GM12878 (cell line): ENCODE results near the gene ATP8B1.

ENCODE experiments used
- CBX5 ChIP-seq: sonication (generic); IDR thresholded peaks from 2 replicates; pipeline ENCODE4 v1.6.1; 2016; ENCODE audit warnings: low read depth, moderate library complexity, mild to moderate bottlenecking, inconsistent platforms
- CREM ChIP-seq: IDR thresholded peaks from 2 replicates; pipeline ENCODE4 v1.6.1; 2014; ENCODE audit warnings: antibody characterized with exemption, low read depth
- CTCF ChIP-seq, 3 experiments: IDR thresholded peaks in 2 of 3; conservative IDR thresholded peaks in 1 of 3; 2 replicates each; pipeline ENCODE4 v1.5.1; 2011; ENCODE audit warnings: low read depth in 3 of 3, low read length in 3 of 3, mild to moderate bottlenecking in 3 of 3, control low read depth in 2 of 3, moderate library complexity in 2 of 3, inconsistent platforms in 1 of 3, mixed read lengths in 1 of 3; ENCODE audit not compliant: control insufficient read depth in 2 of 3, insufficient read depth in 1 of 3; ENCODE audit errors: extremely low read depth in 1 of 3
- FOXK2 ChIP-seq: fragments of 450-650 bp; IDR thresholded peaks from 2 replicates; pipeline ENCODE4 v1.6.1; 2017; ENCODE audit warnings: mild to moderate bottlenecking, moderate library complexity
- MAX ChIP-seq: IDR thresholded peaks from 2 replicates; pipeline ENCODE4 v1.6.1; 2012; ENCODE audit warnings: low read depth, low read length, improper control_type of control experiment
- MXI1 ChIP-seq: fragments of 150-350 bp; IDR thresholded peaks from 2 replicates; pipeline ENCODE4 v1.6.1; 2011; ENCODE audit warnings: low read depth, mild to moderate bottlenecking, inconsistent platforms, low read length, improper control_type of control experiment
- REST ChIP-seq: IDR thresholded peaks from 2 replicates; pipeline ENCODE4 v1.6.1; 2012; ENCODE audit warnings: mild to moderate bottlenecking, low read depth, low read length

DNA sequence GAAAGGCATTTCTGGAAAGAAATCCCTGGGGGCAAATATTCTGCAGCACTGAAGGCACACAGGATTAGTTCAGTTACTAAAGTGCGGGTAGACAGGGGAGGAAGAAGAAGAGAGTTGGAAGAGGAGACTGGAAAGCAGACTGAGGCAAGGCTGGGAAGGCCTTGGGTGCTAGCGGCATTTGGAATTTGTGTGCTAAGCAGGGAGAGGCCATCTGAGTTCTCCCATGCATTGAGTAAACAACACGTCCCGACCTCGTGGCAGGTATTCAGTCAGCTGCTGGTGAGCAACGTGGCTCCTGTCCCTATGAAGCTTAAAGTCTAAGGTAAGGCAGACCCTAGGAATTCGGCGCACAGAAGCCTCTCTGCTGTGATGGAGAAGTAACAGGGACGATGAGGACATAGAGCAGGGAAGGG lies 30.7 kb downstream of the ATP8B1 start:
- no peak for TF ChIP-seq MXI1
- no peak for TF ChIP-seq REST
- TF ChIP-seq MAX = no peak
- TF ChIP-seq CTCF (IDR thresholded peaks at IDR 0.05 in 2 of 3, conservative IDR thresholded peaks at IDR 0.05 in 1 of 3; ENCODE audit: control insufficient read depth in 2 of 3, extremely low read depth in 1 of 3, insufficient read depth in 1 of 3, low read depth in 3 of 3, low read length in 3 of 3) = no peak
- TF ChIP-seq CBX5 = no peak
- no peak for TF ChIP-seq CREM
- TF ChIP-seq FOXK2 = no peak
